SK-N-SH treated with all-trans-retinoic acid at 6 μM for 48 hours (cell line): ENCODE results near the gene EIF1AY.

Experiments used
- TOX ChIP-seq: fragments of 250-450 bp; sonication (Bioruptor Pico); IDR thresholded peaks from 2 replicates; pipeline ENCODE4 v1.8.0; 2021; ENCODE audit warnings: mild to moderate bottlenecking, moderate library complexity, borderline replicate concordance
- ZFP30 ChIP-seq: fragments of 450-650 bp; formaldehyde crosslinking; IDR thresholded peaks from 2 replicates; pipeline ENCODE4 v1.5.0; 2022; ENCODE audit warnings: mild to moderate bottlenecking, moderate library complexity
- TF ChIP-seq, protein P1 (sequence below): fragments of 250-450 bp; sonication (Bioruptor Pico); IDR thresholded peaks from 2 replicates; pipeline ENCODE4 v1.5.1; 2020; ENCODE audit warnings: low read depth, mild to moderate bottlenecking, moderate library complexity

DNA sequence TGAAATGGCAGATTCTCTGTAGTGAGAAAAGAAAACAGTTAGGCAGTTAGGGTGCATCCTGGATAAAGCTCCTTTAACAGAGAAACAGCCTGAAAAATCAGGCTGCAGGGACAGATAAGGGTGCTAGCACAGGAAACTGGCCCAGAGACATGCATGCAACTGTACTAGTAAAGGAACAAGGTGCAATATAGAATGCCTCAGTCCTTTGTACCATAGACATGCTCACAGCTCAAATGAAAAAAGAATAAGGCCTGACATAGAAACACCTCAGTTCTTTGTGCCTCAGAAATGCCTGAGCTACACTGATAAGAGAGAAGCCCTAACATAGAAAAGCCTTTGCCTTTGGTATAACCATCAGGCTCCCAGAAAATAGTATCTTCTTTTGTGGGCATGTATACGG lies 37.4 kb upstream of the EIF1AY start:
- TF ChIP-seq, protein P1, sequence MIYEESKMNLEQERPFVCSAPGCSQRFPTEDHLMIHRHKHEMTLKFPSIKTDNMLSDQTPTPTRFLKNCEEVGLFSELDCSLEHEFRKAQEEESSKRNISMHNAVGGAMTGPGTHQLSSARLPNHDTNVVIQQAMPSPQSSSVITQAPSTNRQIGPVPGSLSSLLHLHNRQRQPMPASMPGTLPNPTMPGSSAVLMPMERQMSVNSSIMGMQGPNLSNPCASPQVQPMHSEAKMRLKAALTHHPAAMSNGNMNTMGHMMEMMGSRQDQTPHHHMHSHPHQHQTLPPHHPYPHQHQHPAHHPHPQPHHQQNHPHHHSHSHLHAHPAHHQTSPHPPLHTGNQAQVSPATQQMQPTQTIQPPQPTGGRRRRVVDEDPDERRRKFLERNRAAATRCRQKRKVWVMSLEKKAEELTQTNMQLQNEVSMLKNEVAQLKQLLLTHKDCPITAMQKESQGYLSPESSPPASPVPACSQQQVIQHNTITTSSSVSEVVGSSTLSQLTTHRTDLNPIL (CRISPR knock-in tag) = no peak
- TF ChIP-seq TOX (no peak), ZFP30 (CRISPR knock-in tag) (no peak)
